HEK293 (cell line): ENCODE results near the gene CMAS.

Experiments
- MYNN ChIP-seq: fragments of 450-650 bp; formaldehyde crosslinking; IDR thresholded peaks from 2 replicates; pipeline ENCODE4 v1.5.1; 2016; ENCODE audit warnings: missing biosample characterization, missing genetic modification characterization, borderline replicate concordance
- REST ChIP-seq: fragments of 450-650 bp; formaldehyde crosslinking; IDR thresholded peaks from 2 replicates; pipeline ENCODE4 v1.5.1; 2016; ENCODE audit warnings: missing biosample characterization, missing genetic modification characterization
- TCF7L2 ChIP-seq: IDR thresholded peaks from 2 replicates; pipeline ENCODE4 v1.6.1; 2011; ENCODE audit warnings: low read depth, mild to moderate bottlenecking, inconsistent platforms, low read length, moderate library complexity, borderline replicate concordance
- TRIM28 ChIP-seq: IDR thresholded peaks from 2 replicates; pipeline ENCODE4 v1.6.1; 2011; ENCODE audit warnings: low read length, control low read depth, borderline replicate concordance
- ZBTB1 ChIP-seq: fragments of 450-650 bp; formaldehyde crosslinking; IDR thresholded peaks from 2 replicates; pipeline ENCODE4 v1.5.1; 2016; ENCODE audit warnings: missing biosample characterization, missing genetic modification characterization
- ZNF2 ChIP-seq: fragments of 450-650 bp; formaldehyde crosslinking; IDR thresholded peaks from 2 replicates; pipeline ENCODE4 v1.5.1; 2016; ENCODE audit warnings: missing biosample characterization, missing genetic modification characterization
- ZNF274 ChIP-seq, 2 experiments: fragments of 200-500 bp in 1 of 2; fragments of 450-650 bp in 1 of 2; sonication (Bioruptor generic) in 1 of 2; formaldehyde crosslinking in 1 of 2; IDR thresholded peaks; 2 replicates each; pipeline versions ENCODE4 v1.5.1 to v1.6.1; 2014 to 2016; ENCODE audit warnings: borderline replicate concordance in 1 of 2, inconsistent platforms in 1 of 2, low read length in 1 of 2, missing biosample characterization in 1 of 2, missing genetic modification characterization in 1 of 2
- ZNF311 ChIP-seq: fragments of 450-650 bp; formaldehyde crosslinking; IDR thresholded peaks from 2 replicates; pipeline ENCODE4 v1.5.1; 2017; ENCODE audit warnings: missing biosample characterization, missing genetic modification characterization, borderline replicate concordance
- ZNF354C ChIP-seq: fragments of 450-650 bp; formaldehyde crosslinking; IDR thresholded peaks from 2 replicates; pipeline ENCODE4 v1.5.1; 2016; ENCODE audit warnings: missing biosample characterization, missing genetic modification characterization, low read depth, borderline replicate concordance
- ZNF544 ChIP-seq: fragments of 450-650 bp; formaldehyde crosslinking; IDR thresholded peaks from 2 replicates; pipeline ENCODE4 v1.5.0; 2017; ENCODE audit warnings: missing biosample characterization, missing genetic modification characterization
- ZNF624 ChIP-seq: fragments of 450-650 bp; formaldehyde crosslinking; IDR thresholded peaks from 2 replicates; pipeline ENCODE4 v1.5.1; 2017; ENCODE audit warnings: missing biosample characterization, missing genetic modification characterization
- ZNF658 ChIP-seq: fragments of 450-650 bp; formaldehyde crosslinking; IDR thresholded peaks from 2 replicates; pipeline ENCODE4; 2016; ENCODE audit warnings: missing biosample characterization, missing genetic modification characterization
- TF ChIP-seq, protein P1 (sequence below): fragments of 450-650 bp; formaldehyde crosslinking; IDR thresholded peaks from 2 replicates; pipeline ENCODE4 v1.5.1; 2016; ENCODE audit warnings: missing biosample characterization, missing genetic modification characterization

GRCh38 chr12:22047494-22047893 is 1.5 kb downstream of the CMAS start:
- TF ChIP-seq, protein P1, sequence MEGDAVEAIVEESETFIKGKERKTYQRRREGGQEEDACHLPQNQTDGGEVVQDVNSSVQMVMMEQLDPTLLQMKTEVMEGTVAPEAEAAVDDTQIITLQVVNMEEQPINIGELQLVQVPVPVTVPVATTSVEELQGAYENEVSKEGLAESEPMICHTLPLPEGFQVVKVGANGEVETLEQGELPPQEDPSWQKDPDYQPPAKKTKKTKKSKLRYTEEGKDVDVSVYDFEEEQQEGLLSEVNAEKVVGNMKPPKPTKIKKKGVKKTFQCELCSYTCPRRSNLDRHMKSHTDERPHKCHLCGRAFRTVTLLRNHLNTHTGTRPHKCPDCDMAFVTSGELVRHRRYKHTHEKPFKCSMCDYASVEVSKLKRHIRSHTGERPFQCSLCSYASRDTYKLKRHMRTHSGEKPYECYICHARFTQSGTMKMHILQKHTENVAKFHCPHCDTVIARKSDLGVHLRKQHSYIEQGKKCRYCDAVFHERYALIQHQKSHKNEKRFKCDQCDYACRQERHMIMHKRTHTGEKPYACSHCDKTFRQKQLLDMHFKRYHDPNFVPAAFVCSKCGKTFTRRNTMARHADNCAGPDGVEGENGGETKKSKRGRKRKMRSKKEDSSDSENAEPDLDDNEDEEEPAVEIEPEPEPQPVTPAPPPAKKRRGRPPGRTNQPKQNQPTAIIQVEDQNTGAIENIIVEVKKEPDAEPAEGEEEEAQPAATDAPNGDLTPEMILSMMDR: no peak
- TF ChIP-seq ZNF311 (tag by site-specific recombination) (no peak), ZNF544 (tag by site-specific recombination) (no peak), ZNF2 (tag by site-specific recombination) (no peak), TRIM28 (no peak), REST (no peak), TCF7L2 (no peak), ZNF624 (tag by site-specific recombination) (no peak), ZBTB1 (tag by site-specific recombination) (no peak), MYNN (no peak), ZNF658 (tag by site-specific recombination) (no peak), ZNF274 (IDR thresholded peaks at IDR 0.05; ENCODE audit: low read length) (no peak), ZNF274 (tag by site-specific recombination; IDR thresholded peaks at IDR 0.05; ENCODE audit: borderline replicate concordance) (no peak), ZNF354C (tag by site-specific recombination) (no peak)
